Uterus (tissue), 2 donors: ENCODE measurements around the gene VSIG10L2.

Experiments used
- POLR2A ChIP-seq, 2 donors: fragments of 450-650 bp; IDR thresholded peaks; one replicate each; pipeline ENCODE4 v1.6.1; 2016; ENCODE audit warnings: antibody characterized with exemption in 2 of 2, mild to moderate bottlenecking in 1 of 2, moderate library complexity in 1 of 2
- TF ChIP-seq, protein P1 (sequence below), 4 experiments: fragments of 200-600 bp in 2 of 4; fragments of 450-650 bp in 2 of 4; sonication (generic) in 2 of 4; IDR thresholded peaks; one replicate each; pipeline ENCODE4 v1.5.1; 2016 to 2019; ENCODE audit warnings: antibody characterized with exemption in 4 of 4, mild to moderate bottlenecking in 2 of 4, moderate library complexity in 1 of 4

- TF ChIP-seq, protein P1, sequence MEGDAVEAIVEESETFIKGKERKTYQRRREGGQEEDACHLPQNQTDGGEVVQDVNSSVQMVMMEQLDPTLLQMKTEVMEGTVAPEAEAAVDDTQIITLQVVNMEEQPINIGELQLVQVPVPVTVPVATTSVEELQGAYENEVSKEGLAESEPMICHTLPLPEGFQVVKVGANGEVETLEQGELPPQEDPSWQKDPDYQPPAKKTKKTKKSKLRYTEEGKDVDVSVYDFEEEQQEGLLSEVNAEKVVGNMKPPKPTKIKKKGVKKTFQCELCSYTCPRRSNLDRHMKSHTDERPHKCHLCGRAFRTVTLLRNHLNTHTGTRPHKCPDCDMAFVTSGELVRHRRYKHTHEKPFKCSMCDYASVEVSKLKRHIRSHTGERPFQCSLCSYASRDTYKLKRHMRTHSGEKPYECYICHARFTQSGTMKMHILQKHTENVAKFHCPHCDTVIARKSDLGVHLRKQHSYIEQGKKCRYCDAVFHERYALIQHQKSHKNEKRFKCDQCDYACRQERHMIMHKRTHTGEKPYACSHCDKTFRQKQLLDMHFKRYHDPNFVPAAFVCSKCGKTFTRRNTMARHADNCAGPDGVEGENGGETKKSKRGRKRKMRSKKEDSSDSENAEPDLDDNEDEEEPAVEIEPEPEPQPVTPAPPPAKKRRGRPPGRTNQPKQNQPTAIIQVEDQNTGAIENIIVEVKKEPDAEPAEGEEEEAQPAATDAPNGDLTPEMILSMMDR (IDR thresholded peaks at IDR 0.05): no peak
- TF ChIP-seq POLR2A (IDR thresholded peaks at IDR 0.05): no peak
Observed at GRCh38 chr11:125999234-125999880, 53.5 kb downstream of the VSIG10L2 start.
